B cell (primary cell): Measurements from ENCODE around the gene GGN. TPM values are rescaled to one million over a fixed set of nuclear protein-coding genes. Genes with fewer than 3 reads are reported as not detected.

Experiments
- ATAC-seq: fragments of 200-7000 bp; cut with Tn5 transposase; one replicate; pipeline ENCODE4 v1.10.0; 2021; ENCODE audit warnings: low read depth, mild to moderate bottlenecking, moderate number of reproducible peaks, moderate library complexity
- CTCF ChIA-PET: fragments of 350-600 bp; sonication (Branson Sonifier 250); formaldehyde crosslinking; loops from one replicate; lab custom pipeline; 2021; ENCODE audit warnings: antibody characterized with exemption, inconsistent platforms; lab: Charles Lee
- POLR2A ChIA-PET: fragments of 350-600 bp; sonication (Branson Sonifier 250); formaldehyde crosslinking; loops from one replicate; lab custom pipeline; 2021; ENCODE audit warnings: antibody characterized with exemption; lab: Charles Lee
- DNase-seq: peaks from one replicate; pipeline ENCODE4 v3.0.0; 2013
- H2AFZ ChIP-seq: 2 replicates; pipeline ENCODE4 v1.6.1; 2012; ENCODE audit warnings: mild to moderate bottlenecking, low read depth, low read length; ENCODE audit not compliant: insufficient read depth, poor library complexity, severe bottlenecking
- H3K27ac ChIP-seq, 2 donors: 1 replicate in 1 of 2; 2 replicates in 1 of 2; pipeline ENCODE4 v1.5.1; 2012 to 2013; ENCODE audit warnings: low read length in 2 of 2, mild to moderate bottlenecking in 2 of 2, moderate library complexity in 1 of 2
- H3K27me3 ChIP-seq, 4 experiments: fragments of 200-600 bp in 1 of 4; sonication (generic) in 1 of 4; replicated peaks in 1 of 4; 1 replicate in 2 of 4; 2 replicates in 2 of 4; pipeline versions ENCODE4 v1.6.1 to v1.7.0; 2013 to 2016; ENCODE audit warnings: low read length in 3 of 4, mild to moderate bottlenecking in 2 of 4, mixed read lengths in 1 of 4, moderate library complexity in 1 of 4; ENCODE audit not compliant: insufficient read depth in 4 of 4, control insufficient read depth in 3 of 4; ENCODE audit errors: control extremely low read depth in 1 of 4
- H3K36me3 ChIP-seq, 2 experiments: replicated peaks in 1 of 2; 1 replicate in 1 of 2; 2 replicates in 1 of 2; pipeline versions ENCODE4 v1.6.1 to v1.7.1; 2013; ENCODE audit warnings: low read length in 1 of 2; ENCODE audit not compliant: insufficient read depth in 2 of 2, control insufficient read depth in 1 of 2; ENCODE audit errors: control extremely low read depth in 1 of 2, extremely low read depth in 1 of 2
- H3K4me1 ChIP-seq, 2 donors: fragments of 200-600 bp in 1 of 2; sonication (generic) in 1 of 2; 1 replicate in 1 of 2; 2 replicates in 1 of 2; pipeline versions ENCODE4 v1.5.1 to v1.6.1; 2013 to 2017; ENCODE audit warnings: low read length in 2 of 2; ENCODE audit not compliant: control insufficient read depth in 2 of 2, insufficient read depth in 2 of 2
- H3K4me2 ChIP-seq: replicated peaks from 2 replicates; pipeline ENCODE3; 2012; ENCODE audit warnings: mild to moderate bottlenecking, low read depth, low read length; ENCODE audit not compliant: poor library complexity, severe bottlenecking
- H3K4me3 ChIP-seq, 5 experiments: fragments of 200-600 bp in 1 of 5; sonication (generic) in 1 of 5; 1 replicate in 3 of 5; 2 replicates in 2 of 5; pipeline versions ENCODE4 v1.5.1 to v1.7.0; 2011 to 2016; ENCODE audit warnings: low read length in 4 of 5, mild to moderate bottlenecking in 4 of 5, low read depth in 2 of 5, control low read depth in 1 of 5, moderate library complexity in 1 of 5; ENCODE audit not compliant: insufficient read depth in 1 of 5; ENCODE audit errors: control extremely low read depth in 1 of 5, extremely low read depth in 1 of 5
- H3K79me2 ChIP-seq: fragments of 200-600 bp; sonication (generic); one replicate; pipeline ENCODE4 v1.6.0; 2016; ENCODE audit warnings: low read length; ENCODE audit not compliant: control insufficient read depth, insufficient read depth
- H3K9ac ChIP-seq: fragments of 200-600 bp; sonication (generic); 2 replicates; pipeline ENCODE4 v1.6.1; 2017; ENCODE audit warnings: mild to moderate bottlenecking, low read length, moderate library complexity
- H3K9me3 ChIP-seq, 3 donors: one replicate each; pipeline versions ENCODE4 v1.6.1 to v1.7.1; 2013; ENCODE audit warnings: low read length in 2 of 3; ENCODE audit not compliant: control insufficient read depth in 2 of 3, insufficient read depth in 1 of 3; ENCODE audit errors: control extremely low read depth in 1 of 3
- H4K20me1 ChIP-seq: 2 replicates; pipeline ENCODE4 v1.6.0; 2012; ENCODE audit warnings: mild to moderate bottlenecking, low read length; ENCODE audit not compliant: insufficient read depth, control insufficient read depth, poor library complexity, severe bottlenecking
- H3K27ac Mint-ChIP-seq: one replicate; pipeline ENCODE4 v1.8.0; 2021; ENCODE audit warnings: mixed read lengths
- H3K27me3 Mint-ChIP-seq: one replicate; pipeline ENCODE4 v1.8.0; 2021; ENCODE audit warnings: mixed read lengths
- H3K4me1 Mint-ChIP-seq: one replicate; pipeline ENCODE4 v1.8.0; 2021; ENCODE audit warnings: mixed read lengths
- H3K4me3 Mint-ChIP-seq: one replicate; pipeline ENCODE4 v1.8.0; 2021; ENCODE audit warnings: mixed read lengths
- H3K9me3 Mint-ChIP-seq: one replicate; pipeline ENCODE4 v1.8.0; 2022; ENCODE audit warnings: mixed read lengths; ENCODE audit not compliant: insufficient read depth
- EZH2 ChIP-seq: IDR thresholded peaks from 2 replicates; pipeline ENCODE4 v1.6.1; 2012; ENCODE audit warnings: borderline replicate concordance, low read depth, mild to moderate bottlenecking, moderate library complexity, low read length; ENCODE audit not compliant: insufficient read depth, poor library complexity, severe bottlenecking
- WGBS: methylation state at CpG from one replicate; pipeline ENCODE4 v1.1.5; 2013; ENCODE audit warnings: missing lambda C conversion rate; ENCODE audit not compliant: insufficient coverage; 5-methylcytosine and 5-hydroxymethylcytosine counted together
- intact Hi-C: fragments of 100-400 bp; cut with micrococcal nuclease; formaldehyde crosslinking; loops from one replicate; pipeline ENCODE4 v1.10.0; 2022
- polyA plus RNA-seq: library from polyadenylated mRNA; depleted of rRNA; stranded (reverse); fragments of >200 nt; gene quantifications from 2 replicates; pipeline ENCODE4 v1.2.3, GENCODE V29; 2012
- total RNA-seq, 2 donors: library from RNA; stranded (reverse); fragments of 120-200 nt in 1 of 2; gene quantifications; 1 replicate in 1 of 2; 2 replicates in 1 of 2; pipeline versions ENCODE4 v1.2.3 to v1.2.4, GENCODE V29; 2013 to 2022
- TF ChIP-seq, protein P1 (sequence below): fragments of 200-600 bp; IDR thresholded peaks from one replicate; pipeline ENCODE4 v1.8.0; 2022; ENCODE audit warnings: antibody characterized with exemption, mild to moderate bottlenecking

Gene GGN
- total and polyA plus RNA-seq, 2 donors (not counting 1 experiment from before 2014, with no cell fraction given) = 0.34 TPM; not detected in 1

DNA sequence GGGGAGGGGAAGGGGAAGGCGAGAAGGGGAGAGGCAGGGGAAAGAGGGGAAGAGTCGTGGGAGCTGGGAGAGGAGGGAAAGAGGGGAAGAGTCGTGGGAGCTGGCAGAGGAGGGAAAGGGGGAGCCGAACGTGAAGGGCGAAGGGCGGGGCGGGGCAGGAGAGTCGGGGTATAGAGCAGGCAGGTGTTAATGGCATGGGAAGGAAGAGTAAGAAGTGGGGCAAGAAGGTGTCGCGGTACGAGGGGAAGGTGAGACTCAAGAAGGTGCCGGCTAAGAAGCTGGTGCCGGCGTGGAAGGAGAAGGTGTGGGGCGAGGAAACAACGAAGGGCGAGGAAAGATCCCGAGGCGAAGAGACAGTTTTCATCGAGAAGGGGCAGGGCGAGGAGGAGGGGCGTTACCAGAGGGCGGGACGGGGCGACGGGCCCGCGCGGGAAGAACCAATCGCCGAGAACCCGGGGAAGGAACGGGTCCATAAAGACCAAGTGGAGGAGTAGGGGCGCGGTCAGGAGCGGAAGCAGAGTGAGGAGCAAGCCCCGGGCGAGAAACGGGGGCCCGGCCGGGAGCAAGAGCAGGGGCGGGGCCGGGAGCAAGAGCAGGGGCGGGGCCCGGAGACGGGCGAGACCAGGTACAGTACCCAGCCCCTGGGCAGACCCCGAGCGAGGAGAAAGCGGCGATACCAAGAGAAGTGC, 51.7 kb downstream of the GGN start:
- Mint-ChIP-seq H3K27me3 (no peaks in the 10 kb centered on the region), H3K9me3 (no peaks in the 10 kb centered on the region)

More for the DNA sequence above, 51.7 kb downstream of the GGN start:
- Histone ChIP-seq H3K4me2 (peak overlapping the region; percentile 89), H3K9me3 (no peaks in the 10 kb centered on the region), H3K4me3 (peak overlapping the region; percentile 52 to 85 (median 80)), H3K27me3 (no peaks in the 10 kb centered on the region), H4K20me1 (no peaks in the 10 kb centered on the region), H3K9ac (peak overlapping the region; percentile 78), H3K36me3 (no peaks in the 10 kb centered on the region), H3K27ac (peak overlapping the region; percentile 89 to 95), H3K4me1 (peaks cover 5 to 11% of the 10 kb centered on the region in 2 donors), H3K79me2 (peaks cover 6% of the 10 kb centered on the region), H2AFZ (peak overlapping the region; percentile 87)
- POLR2A ChIA-PET = interaction anchor here (0.5 to 1.3 kb wide), 7 partner anchors 38 to 1258 kb away, joined by 3 to 14 read pairs (median 3); partner anchors contain the start of genes PSMD8, SIPA1L3, WDR87 and ZNF420
- Mint-ChIP-seq H3K4me1 (peaks cover 13% of the 10 kb centered on the region), H3K4me3 (peak overlapping the region; percentile 97), H3K27ac (peak overlapping the region; percentile 97)
- TF ChIP-seq, protein P1, sequence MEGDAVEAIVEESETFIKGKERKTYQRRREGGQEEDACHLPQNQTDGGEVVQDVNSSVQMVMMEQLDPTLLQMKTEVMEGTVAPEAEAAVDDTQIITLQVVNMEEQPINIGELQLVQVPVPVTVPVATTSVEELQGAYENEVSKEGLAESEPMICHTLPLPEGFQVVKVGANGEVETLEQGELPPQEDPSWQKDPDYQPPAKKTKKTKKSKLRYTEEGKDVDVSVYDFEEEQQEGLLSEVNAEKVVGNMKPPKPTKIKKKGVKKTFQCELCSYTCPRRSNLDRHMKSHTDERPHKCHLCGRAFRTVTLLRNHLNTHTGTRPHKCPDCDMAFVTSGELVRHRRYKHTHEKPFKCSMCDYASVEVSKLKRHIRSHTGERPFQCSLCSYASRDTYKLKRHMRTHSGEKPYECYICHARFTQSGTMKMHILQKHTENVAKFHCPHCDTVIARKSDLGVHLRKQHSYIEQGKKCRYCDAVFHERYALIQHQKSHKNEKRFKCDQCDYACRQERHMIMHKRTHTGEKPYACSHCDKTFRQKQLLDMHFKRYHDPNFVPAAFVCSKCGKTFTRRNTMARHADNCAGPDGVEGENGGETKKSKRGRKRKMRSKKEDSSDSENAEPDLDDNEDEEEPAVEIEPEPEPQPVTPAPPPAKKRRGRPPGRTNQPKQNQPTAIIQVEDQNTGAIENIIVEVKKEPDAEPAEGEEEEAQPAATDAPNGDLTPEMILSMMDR = no peak
- no peak for TF ChIP-seq EZH2
- WGBS = under 1% methylated on average over 48 of the region's 52 CpGs
- intact Hi-C loops = loop anchor here (1.0 to 10.0 kb wide), 16 partner anchors 20 to 1259 kb away; partner anchors contain the start of genes FAM98C, GGN, PSMD8 and SIPA1L3
- DNase-seq (peak; percentile 96), ATAC-seq (peak; percentile 64)
- CTCF ChIA-PET = interaction anchor here (0.5 to 4.7 kb wide), 14 partner anchors 38 to 595 kb away, joined by 3 to 55 read pairs (median 6); partner anchors contain the start of genes EIF3K, GGN, PPP1R14A and PSMD8

Other genes starting within 250 kb of the GGN start
- gene DPF1, start 163.8 kb downstream of the GGN start, total RNA-seq = not detected in 2 replicates
- gene DPF1, start 163.8 kb downstream of the GGN start, polyA plus RNA-seq = 0.42 TPM in 1 of 2 replicates, not detected in the other
- gene PPP1R14A, start 131.7 kb downstream of the GGN start, total RNA-seq = 24.0 and 25.9 TPM in 2 replicates
- gene PPP1R14A, start 131.7 kb downstream of the GGN start, polyA plus RNA-seq = 32.6 and 33.8 TPM in 2 replicates
- 70.0 and 78.5 TPM in 2 replicates for gene SPINT2, start 123.5 kb downstream of the GGN start, total RNA-seq
- 49.1 and 50.0 TPM in 2 replicates for gene SPINT2, start 123.5 kb downstream of the GGN start, polyA plus RNA-seq
- gene C19orf33, start 83.8 kb downstream of the GGN start, total RNA-seq = 1.2 and 2.0 TPM in 2 replicates
- not detected in 2 replicates for gene C19orf33, start 83.8 kb downstream of the GGN start, polyA plus RNA-seq
- 30.6 and 31.6 TPM in 2 replicates for gene YIF1B, start 72.1 kb downstream of the GGN start, total RNA-seq
- gene YIF1B, start 72.1 kb downstream of the GGN start, polyA plus RNA-seq = 39.5 and 58.3 TPM in 2 replicates
- gene KCNK6, start 68.2 kb downstream of the GGN start, total RNA-seq = 3.7 and 4.4 TPM in 2 replicates
- 1.5 and 3.4 TPM in 2 replicates for gene KCNK6, start 68.2 kb downstream of the GGN start, polyA plus RNA-seq
- gene CATSPERG, start 52.2 kb downstream of the GGN start, total RNA-seq = 31.2 and 33.8 TPM in 2 replicates
- 6.6 and 6.7 TPM in 2 replicates for gene CATSPERG, start 52.2 kb downstream of the GGN start, polyA plus RNA-seq
- gene PSMD8, start 13.5 kb downstream of the GGN start, total RNA-seq = 77.1 and 88.1 TPM in 2 replicates
- 77.1 and 122 TPM in 2 replicates for gene PSMD8, start 13.5 kb downstream of the GGN start, polyA plus RNA-seq
- gene SPRED3, start 663 bp upstream of the GGN start, total RNA-seq = 1.1 and 1.2 TPM in 2 replicates
- 1.7 and 2.0 TPM in 2 replicates for gene SPRED3, start 663 bp upstream of the GGN start, polyA plus RNA-seq
- gene FAM98C, start 15.1 kb upstream of the GGN start, total RNA-seq = 44.1 and 45.3 TPM in 2 replicates
- gene FAM98C, start 15.1 kb upstream of the GGN start, polyA plus RNA-seq = 62.0 and 73.5 TPM in 2 replicates
- gene RASGRP4, start 38.2 kb upstream of the GGN start, total RNA-seq = 0.20 TPM in 1 of 2 replicates, not detected in the other
- 0.98 and 1.5 TPM in 2 replicates for gene RASGRP4, start 38.2 kb upstream of the GGN start, polyA plus RNA-seq
- gene RYR1, start 45.7 kb upstream of the GGN start, total RNA-seq = 3.3 and 3.8 TPM in 2 replicates
- 0.06 and 0.43 TPM in 2 replicates for gene RYR1, start 45.7 kb upstream of the GGN start, polyA plus RNA-seq
- gene MAP4K1, start 229.9 kb upstream of the GGN start, total RNA-seq = 397 and 415 TPM in 2 replicates
- gene MAP4K1, start 229.9 kb upstream of the GGN start, polyA plus RNA-seq = 232 and 291 TPM in 2 replicates
- gene EIF3K, start 231.2 kb upstream of the GGN start, total RNA-seq = 284 and 295 TPM in 2 replicates
- gene EIF3K, start 231.2 kb upstream of the GGN start, polyA plus RNA-seq = 773 and 841 TPM in 2 replicates